Peyer's patch (tissue), 4 donors: ENCODE data around the gene MAST4.

Experiments
- POLR2A ChIP-seq, 2 donors: fragments of 450-650 bp; IDR thresholded peaks; one replicate each; pipeline ENCODE4 v1.5.1; 2017; ENCODE audit warnings: antibody characterized with exemption in 2 of 2, mild to moderate bottlenecking in 2 of 2, moderate library complexity in 2 of 2
- TF ChIP-seq, protein P1 (sequence below), 6 experiments: fragments of 450-650 bp in 4 of 6; fragments of 200-600 bp in 2 of 6; sonication (generic) in 1 of 6; IDR thresholded peaks; one replicate each; pipeline ENCODE4 v1.5.1; 2017 to 2019; ENCODE audit warnings: antibody characterized with exemption in 6 of 6, mild to moderate bottlenecking in 3 of 6, moderate library complexity in 1 of 6

DNA sequence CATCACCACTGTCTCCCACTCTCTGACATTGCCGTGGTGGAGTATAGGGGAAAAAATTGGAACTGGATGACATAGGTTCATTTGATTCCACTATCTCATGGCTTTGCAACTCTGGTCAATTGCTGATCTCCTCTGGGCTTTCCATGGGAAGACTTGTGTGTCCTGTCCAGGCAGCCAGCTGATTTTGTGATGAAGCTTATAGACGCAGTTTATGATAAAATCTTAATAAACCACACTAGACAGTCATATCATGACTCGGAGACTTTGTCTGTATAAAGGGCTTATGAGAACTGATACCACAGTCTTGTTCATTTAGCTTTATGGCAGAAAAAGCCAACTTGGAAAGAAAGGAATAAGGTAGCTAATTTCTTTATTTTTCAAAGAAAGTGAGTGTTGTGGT is 296.5 kb downstream of the MAST4 start:
- TF ChIP-seq, protein P1, sequence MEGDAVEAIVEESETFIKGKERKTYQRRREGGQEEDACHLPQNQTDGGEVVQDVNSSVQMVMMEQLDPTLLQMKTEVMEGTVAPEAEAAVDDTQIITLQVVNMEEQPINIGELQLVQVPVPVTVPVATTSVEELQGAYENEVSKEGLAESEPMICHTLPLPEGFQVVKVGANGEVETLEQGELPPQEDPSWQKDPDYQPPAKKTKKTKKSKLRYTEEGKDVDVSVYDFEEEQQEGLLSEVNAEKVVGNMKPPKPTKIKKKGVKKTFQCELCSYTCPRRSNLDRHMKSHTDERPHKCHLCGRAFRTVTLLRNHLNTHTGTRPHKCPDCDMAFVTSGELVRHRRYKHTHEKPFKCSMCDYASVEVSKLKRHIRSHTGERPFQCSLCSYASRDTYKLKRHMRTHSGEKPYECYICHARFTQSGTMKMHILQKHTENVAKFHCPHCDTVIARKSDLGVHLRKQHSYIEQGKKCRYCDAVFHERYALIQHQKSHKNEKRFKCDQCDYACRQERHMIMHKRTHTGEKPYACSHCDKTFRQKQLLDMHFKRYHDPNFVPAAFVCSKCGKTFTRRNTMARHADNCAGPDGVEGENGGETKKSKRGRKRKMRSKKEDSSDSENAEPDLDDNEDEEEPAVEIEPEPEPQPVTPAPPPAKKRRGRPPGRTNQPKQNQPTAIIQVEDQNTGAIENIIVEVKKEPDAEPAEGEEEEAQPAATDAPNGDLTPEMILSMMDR (IDR thresholded peaks at IDR 0.05), result no peak
- no peak for TF ChIP-seq POLR2A (IDR thresholded peaks at IDR 0.05)
